ENCODE measurements around the gene ASTL. TPM values are rescaled to one million over a fixed set of nuclear protein-coding genes. Genes with fewer than 3 reads are reported as not detected.

The ASTL gene
- total and polyA plus RNA-seq, 2 donors (not counting 3 experiments of a cell fraction or from before 2014, with no cell fraction given), result not detected

DNA sequence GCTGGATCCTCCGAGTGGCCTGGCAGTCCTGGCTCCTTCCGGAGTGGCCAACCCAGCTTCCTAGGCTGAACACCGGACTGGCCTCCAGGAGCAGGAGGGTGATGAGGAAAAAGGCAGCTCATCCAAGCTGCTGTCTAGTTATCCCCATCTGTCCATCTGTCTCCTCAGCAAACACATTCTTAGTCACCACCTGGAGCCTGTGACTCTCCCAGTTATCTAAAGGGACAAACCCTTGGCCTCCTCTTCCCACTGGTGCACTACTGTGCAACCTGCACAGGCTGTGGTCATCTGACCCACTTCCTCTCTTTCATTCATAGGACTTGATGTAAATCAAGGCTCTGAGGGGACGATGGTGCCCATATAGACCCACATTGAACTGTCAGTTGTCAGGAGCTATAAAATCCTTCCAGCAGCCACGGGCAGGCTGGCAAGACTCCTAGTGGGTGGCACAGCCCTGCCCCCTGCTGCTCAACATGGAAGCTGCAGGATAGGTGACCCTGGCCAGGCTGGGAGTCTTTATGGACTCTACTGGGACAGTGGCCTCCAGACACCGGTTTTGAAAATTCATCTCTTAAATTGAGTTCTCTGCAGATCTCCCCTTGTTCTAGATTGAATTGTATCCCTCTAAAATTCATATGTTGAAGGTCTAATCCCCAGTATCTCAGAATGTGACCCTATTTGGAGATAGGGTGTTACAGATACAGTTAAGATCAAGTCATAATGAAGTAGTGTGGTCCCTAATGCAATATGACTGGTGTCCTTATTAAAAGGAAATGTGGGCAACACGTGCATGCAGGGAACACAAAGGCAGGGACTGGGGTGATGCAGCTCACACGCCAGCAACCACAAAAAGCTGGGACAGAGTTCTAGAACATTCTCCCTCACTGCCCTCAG is 36.2 kb upstream of the ASTL start:
- dilution Hi-C loops (cut with MboI; ENCODE audit: extremely low pct_ligation_motif_present, low sequenced_read_pairs), result no loop called here
- no peaks in the 10 kb centered on the region for H3K9me3 ChIP-seq (replicated peaks; ENCODE audit: control insufficient read depth, insufficient read depth, low read length)
- no peaks in the 10 kb centered on the region for H4K20me1 ChIP-seq (replicated peaks; ENCODE audit: control insufficient read depth, extremely low read depth, insufficient read depth, low read length)
- no peak overlapping the region for H3K27ac ChIP-seq (ENCODE audit: insufficient read depth, low read depth, low read length)
- no peak for TF ChIP-seq EZH2 (IDR thresholded peaks at IDR 0.05; ENCODE audit: borderline replicate concordance, low read depth, low read length, severe bottlenecking)
- TF ChIP-seq, protein P1, sequence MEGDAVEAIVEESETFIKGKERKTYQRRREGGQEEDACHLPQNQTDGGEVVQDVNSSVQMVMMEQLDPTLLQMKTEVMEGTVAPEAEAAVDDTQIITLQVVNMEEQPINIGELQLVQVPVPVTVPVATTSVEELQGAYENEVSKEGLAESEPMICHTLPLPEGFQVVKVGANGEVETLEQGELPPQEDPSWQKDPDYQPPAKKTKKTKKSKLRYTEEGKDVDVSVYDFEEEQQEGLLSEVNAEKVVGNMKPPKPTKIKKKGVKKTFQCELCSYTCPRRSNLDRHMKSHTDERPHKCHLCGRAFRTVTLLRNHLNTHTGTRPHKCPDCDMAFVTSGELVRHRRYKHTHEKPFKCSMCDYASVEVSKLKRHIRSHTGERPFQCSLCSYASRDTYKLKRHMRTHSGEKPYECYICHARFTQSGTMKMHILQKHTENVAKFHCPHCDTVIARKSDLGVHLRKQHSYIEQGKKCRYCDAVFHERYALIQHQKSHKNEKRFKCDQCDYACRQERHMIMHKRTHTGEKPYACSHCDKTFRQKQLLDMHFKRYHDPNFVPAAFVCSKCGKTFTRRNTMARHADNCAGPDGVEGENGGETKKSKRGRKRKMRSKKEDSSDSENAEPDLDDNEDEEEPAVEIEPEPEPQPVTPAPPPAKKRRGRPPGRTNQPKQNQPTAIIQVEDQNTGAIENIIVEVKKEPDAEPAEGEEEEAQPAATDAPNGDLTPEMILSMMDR (IDR thresholded peaks at IDR 0.05; ENCODE audit: extremely low read depth in 1 of 2, insufficient read depth in 1 of 2, low read depth in 1 of 2, low read length in 2 of 2), result peak; percentile 78 to 90
- H3K9ac ChIP-seq (replicated peaks; ENCODE audit: extremely low read depth, insufficient read depth, low read length), result no peak overlapping the region
- DNase-seq (ENCODE audit: low read depth, low spot score) (peak; percentile 65), FAIRE-seq (peak; percentile 97)
- H3K36me3 ChIP-seq (ENCODE audit: control insufficient read depth in 2 of 2, extremely low read depth in 1 of 2, insufficient read depth in 2 of 2, low read length in 2 of 2), result no peaks in the 10 kb centered on the region
- H3K4me2 ChIP-seq (ENCODE audit: insufficient read depth, low read length), result no peak overlapping the region
- ChIA-PET POLR2A (no interaction called here), CTCF (interaction anchor here (0.6 to 3.5 kb wide), 47 partner anchors 8 to 335 kb away, joined by 3 to 208 read pairs (median 5); partner anchors contain the start of genes ADRA2B, ANKRD36C, ASTL and DUSP2)
- intact Hi-C loops (cut with micrococcal nuclease), result loop anchor here (1.0 to 2.0 kb wide), 3 partner anchors 36 to 181 kb away; partner anchors contain the start of genes ADRA2B and ASTL
- no TSS peak for BruUV-seq (replicated peaks)
- H3K79me2 ChIP-seq (ENCODE audit: control insufficient read depth, insufficient read depth, low read length), result no peaks in the 10 kb centered on the region
- no peaks in the 10 kb centered on the region for H3K9me1 ChIP-seq (replicated peaks; ENCODE audit: control insufficient read depth, extremely low read depth, insufficient read depth, low read length)
- H2AFZ ChIP-seq (ENCODE audit: low read depth, low read length), result no peak overlapping the region
- no peaks in the 10 kb centered on the region for H3K27me3 ChIP-seq (ENCODE audit: control insufficient read depth in 2 of 2, insufficient read depth in 2 of 2, low read length in 2 of 2)
- no peaks in the 10 kb centered on the region for H3K4me1 ChIP-seq (ENCODE audit: control insufficient read depth, extremely low read depth, insufficient read depth, low read length)
- no peak overlapping the region for H3K4me3 ChIP-seq (replicated peaks in 1 of 3; ENCODE audit: insufficient read depth in 1 of 3, low read depth in 1 of 3, low read length in 3 of 3)

DNA sequence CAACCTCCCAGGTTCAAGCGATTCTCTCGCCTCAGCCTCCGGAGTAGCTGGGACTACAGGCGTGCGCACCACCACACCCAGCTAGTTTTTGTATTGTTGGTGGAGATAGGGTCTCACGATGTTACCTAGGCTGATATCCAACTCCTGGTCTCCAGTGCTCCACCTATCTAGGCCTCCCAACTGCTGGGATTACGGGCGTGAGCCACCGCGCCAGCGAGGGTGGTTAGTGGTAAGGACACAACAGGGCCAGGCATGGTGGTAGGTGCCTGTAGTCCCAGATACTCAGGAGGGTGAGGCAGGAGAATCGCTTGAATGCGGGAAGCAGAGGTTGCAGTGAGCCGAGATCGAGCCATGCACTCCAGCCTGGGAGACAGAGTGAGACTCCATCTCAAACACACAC is 33.5 kb upstream of the ASTL start:
- dilution Hi-C loops (cut with MboI; ENCODE audit: extremely low pct_ligation_motif_present, low sequenced_read_pairs), result no loop called here
- DNase-seq (ENCODE audit: low read depth, low spot score) (no peak), FAIRE-seq (no peak)
- Histone ChIP-seq H3K9me3 (replicated peaks; ENCODE audit: control insufficient read depth, insufficient read depth, low read length) (no peaks in the 10 kb centered on the region), H4K20me1 (replicated peaks; ENCODE audit: control insufficient read depth, extremely low read depth, insufficient read depth, low read length) (no peaks in the 10 kb centered on the region), H3K9me1 (replicated peaks; ENCODE audit: control insufficient read depth, extremely low read depth, insufficient read depth, low read length) (no peaks in the 10 kb centered on the region), H3K36me3 (ENCODE audit: control insufficient read depth in 2 of 2, extremely low read depth in 1 of 2, insufficient read depth in 2 of 2, low read length in 2 of 2) (no peaks in the 10 kb centered on the region), H3K4me2 (ENCODE audit: insufficient read depth, low read length) (no peak overlapping the region), H3K4me3 (replicated peaks in 1 of 3; ENCODE audit: insufficient read depth in 1 of 3, low read depth in 1 of 3, low read length in 3 of 3) (no peak overlapping the region), H3K9ac (replicated peaks; ENCODE audit: extremely low read depth, insufficient read depth, low read length) (no peak overlapping the region), H3K27me3 (ENCODE audit: control insufficient read depth in 2 of 2, insufficient read depth in 2 of 2, low read length in 2 of 2) (peaks cover 2 to 4% of the 10 kb centered on the region in 2 experiments), H3K4me1 (ENCODE audit: control insufficient read depth, extremely low read depth, insufficient read depth, low read length) (no peaks in the 10 kb centered on the region), H3K79me2 (ENCODE audit: control insufficient read depth, insufficient read depth, low read length) (no peaks in the 10 kb centered on the region), H3K27ac (ENCODE audit: insufficient read depth, low read depth, low read length) (no peak overlapping the region), H2AFZ (ENCODE audit: low read depth, low read length) (no peak overlapping the region)
- no TSS peak for BruUV-seq (replicated peaks)
- ChIA-PET CTCF (no interaction called here), POLR2A (no interaction called here)
- TF ChIP-seq POLR2A (IDR thresholded peaks at IDR 0.05; ENCODE audit: low read depth, low read length), result no peak
- TF ChIP-seq, protein P1 (IDR thresholded peaks at IDR 0.05; ENCODE audit: extremely low read depth in 1 of 2, insufficient read depth in 1 of 2, low read depth in 1 of 2, low read length in 2 of 2), result no peak
- no peak for TF ChIP-seq MYC (IDR thresholded peaks at IDR 0.05; ENCODE audit: low read depth, low read length)
- TF ChIP-seq MAX (IDR thresholded peaks at IDR 0.05; ENCODE audit: insufficient read depth, insufficient read length), result no peak
- TF ChIP-seq JUN (IDR thresholded peaks at IDR 0.05; ENCODE audit: borderline replicate concordance, insufficient read depth, insufficient read length, low read depth), result no peak
- TF ChIP-seq GATA2 (IDR thresholded peaks at IDR 0.05; ENCODE audit: insufficient read depth, insufficient read length, low read depth, low read length), result no peak
- TF ChIP-seq POLR2AphosphoS5 (IDR thresholded peaks at IDR 0.05; ENCODE audit: insufficient read depth, low read depth, low read length), result no peak
- intact Hi-C loops (cut with micrococcal nuclease), result no loop called here

Data from endothelial cell of umbilical vein (primary cell).